ENCODE results near the gene PPP1R11. TPM values are rescaled to one million over a fixed set of nuclear protein-coding genes. Genes with fewer than 3 reads are reported as not detected.

Gene PPP1R11
- total RNA-seq, 1 donor from 2014 or later = 22.7 TPM

- Histone ChIP-seq H3K4me1 (no peaks in the 10 kb centered on the region), H3K4me2 (no peak overlapping the region), H3F3A (ENCODE audit: low read depth) (no peaks in the 10 kb centered on the region), H3K9me3 (ENCODE audit: low read depth) (no peaks in the 10 kb centered on the region), H3K4me3 (no peak overlapping the region), H3K27me3 (no peaks in the 10 kb centered on the region), H3K9ac (no peak overlapping the region), H2AFZ (replicated peaks) (no peak overlapping the region), H3K36me3 (no peaks in the 10 kb centered on the region), H3K79me2 (ENCODE audit: low read depth) (no peaks in the 10 kb centered on the region), H3K27ac (no peak overlapping the region), H4K20me1 (ENCODE audit: low read depth) (no peaks in the 10 kb centered on the region)
- Mint-ChIP-seq H3K36me3 (no peaks in the 10 kb centered on the region), H3K27ac (no peak overlapping the region), H3K4me1 (no peaks in the 10 kb centered on the region), H3K4me3 (no peak overlapping the region), H3K27me3 (ENCODE audit: insufficient read depth, low read depth) (no peaks in the 10 kb centered on the region), H3K9me3 (no peaks in the 10 kb centered on the region)
- TF ChIP-seq EZH2 (IDR thresholded peaks at IDR 0.05) (no peak), EZH2phosphoT487 (IDR thresholded peaks at IDR 0.05) (no peak), CTCF (IDR thresholded peaks at IDR 0.05) (no peak)
- DNase-seq (ENCODE audit: low spot score) = no peak
Observed at GRCh38 chr6:30042914-30043313, 24.1 kb upstream of the PPP1R11 start.

GRCh38 chr6:30043744-30044143 is 23.3 kb upstream of the PPP1R11 start:
- no peaks in the 10 kb centered on the region for H3K9me3 ChIP-seq (ENCODE audit: low read depth)
- H3K27ac Mint-ChIP-seq = no peak overlapping the region
- H3K27ac ChIP-seq = no peak overlapping the region
- H3K9me3 Mint-ChIP-seq = no peaks in the 10 kb centered on the region
- no peak overlapping the region for H3K4me3 ChIP-seq
- H3K27me3 Mint-ChIP-seq (ENCODE audit: insufficient read depth, low read depth) = peaks cover 2% of the 10 kb centered on the region
- H3K4me1 ChIP-seq = no peaks in the 10 kb centered on the region
- TF ChIP-seq CTCF (IDR thresholded peaks at IDR 0.05) (no peak), EZH2 (IDR thresholded peaks at IDR 0.05) (no peak), EZH2phosphoT487 (IDR thresholded peaks at IDR 0.05) (no peak)
- no peak overlapping the region for H3K4me2 ChIP-seq
- no peak for DNase-seq (ENCODE audit: low spot score)
- no peak overlapping the region for H3K9ac ChIP-seq
- H3K4me3 Mint-ChIP-seq = no peak overlapping the region
- no peaks in the 10 kb centered on the region for H3K79me2 ChIP-seq (ENCODE audit: low read depth)
- no peaks in the 10 kb centered on the region for H3K36me3 ChIP-seq
- H2AFZ ChIP-seq (replicated peaks) = no peak overlapping the region
- no peaks in the 10 kb centered on the region for H3K36me3 Mint-ChIP-seq
- no peaks in the 10 kb centered on the region for H3K4me1 Mint-ChIP-seq
- no peaks in the 10 kb centered on the region for H4K20me1 ChIP-seq (ENCODE audit: low read depth)
- H3K27me3 ChIP-seq = no peaks in the 10 kb centered on the region
- H3F3A ChIP-seq (ENCODE audit: low read depth) = no peaks in the 10 kb centered on the region

GRCh38 chr6:30044630-30045029 is 22.4 kb upstream of the PPP1R11 start:
- no peak for DNase-seq (ENCODE audit: low spot score)
- Histone ChIP-seq H3K4me3 (no peak overlapping the region), H3K4me2 (no peak overlapping the region), H3K9me3 (ENCODE audit: low read depth) (no peaks in the 10 kb centered on the region), H3F3A (ENCODE audit: low read depth) (no peaks in the 10 kb centered on the region), H3K36me3 (no peaks in the 10 kb centered on the region), H3K79me2 (ENCODE audit: low read depth) (no peaks in the 10 kb centered on the region), H4K20me1 (ENCODE audit: low read depth) (no peaks in the 10 kb centered on the region), H2AFZ (replicated peaks) (no peak overlapping the region), H3K4me1 (no peaks in the 10 kb centered on the region), H3K9ac (no peak overlapping the region), H3K27me3 (no peaks in the 10 kb centered on the region), H3K27ac (no peak overlapping the region)
- Mint-ChIP-seq H3K9me3 (no peaks in the 10 kb centered on the region), H3K4me1 (no peaks in the 10 kb centered on the region), H3K36me3 (no peaks in the 10 kb centered on the region), H3K27ac (no peak overlapping the region), H3K4me3 (no peak overlapping the region), H3K27me3 (ENCODE audit: insufficient read depth, low read depth) (peaks cover 2% of the 10 kb centered on the region)
- TF ChIP-seq EZH2 (IDR thresholded peaks at IDR 0.05) (no peak), EZH2phosphoT487 (IDR thresholded peaks at IDR 0.05) (no peak), CTCF (IDR thresholded peaks at IDR 0.05) (no peak)

Data from neural progenitor cell (in vitro differentiated cells).